Measurements from ENCODE around the gene EGFLAM.

DNA sequence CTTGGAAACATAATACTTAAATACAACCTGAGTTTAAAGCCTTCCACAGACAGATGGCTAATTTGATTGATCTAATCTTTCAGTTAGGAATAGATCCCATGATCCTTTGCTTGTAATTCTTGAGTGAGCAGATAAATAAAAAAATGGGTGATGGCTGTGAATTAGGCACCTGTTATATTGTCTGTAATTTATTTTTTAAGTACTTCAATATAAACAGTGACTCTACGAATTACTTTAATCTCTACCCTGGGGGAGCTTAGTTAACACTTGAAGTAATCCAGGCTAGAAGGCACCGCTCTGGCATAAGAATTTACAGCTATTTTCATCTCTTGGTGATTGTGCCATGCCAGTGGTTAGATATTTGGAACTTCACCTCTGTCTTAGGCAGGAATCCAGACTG lies 9.0 kb downstream of the EGFLAM start:
- TF ChIP-seq, protein P1, sequence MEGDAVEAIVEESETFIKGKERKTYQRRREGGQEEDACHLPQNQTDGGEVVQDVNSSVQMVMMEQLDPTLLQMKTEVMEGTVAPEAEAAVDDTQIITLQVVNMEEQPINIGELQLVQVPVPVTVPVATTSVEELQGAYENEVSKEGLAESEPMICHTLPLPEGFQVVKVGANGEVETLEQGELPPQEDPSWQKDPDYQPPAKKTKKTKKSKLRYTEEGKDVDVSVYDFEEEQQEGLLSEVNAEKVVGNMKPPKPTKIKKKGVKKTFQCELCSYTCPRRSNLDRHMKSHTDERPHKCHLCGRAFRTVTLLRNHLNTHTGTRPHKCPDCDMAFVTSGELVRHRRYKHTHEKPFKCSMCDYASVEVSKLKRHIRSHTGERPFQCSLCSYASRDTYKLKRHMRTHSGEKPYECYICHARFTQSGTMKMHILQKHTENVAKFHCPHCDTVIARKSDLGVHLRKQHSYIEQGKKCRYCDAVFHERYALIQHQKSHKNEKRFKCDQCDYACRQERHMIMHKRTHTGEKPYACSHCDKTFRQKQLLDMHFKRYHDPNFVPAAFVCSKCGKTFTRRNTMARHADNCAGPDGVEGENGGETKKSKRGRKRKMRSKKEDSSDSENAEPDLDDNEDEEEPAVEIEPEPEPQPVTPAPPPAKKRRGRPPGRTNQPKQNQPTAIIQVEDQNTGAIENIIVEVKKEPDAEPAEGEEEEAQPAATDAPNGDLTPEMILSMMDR (IDR thresholded peaks at IDR 0.05), result no peak
- no peak for TF ChIP-seq POLR2AphosphoS5 (IDR thresholded peaks at IDR 0.05)
